Loucy (cell line): ENCODE measurements around the gene MARCHF9.

Experiments used
- H2AFZ ChIP-seq: fragments of 200-600 bp; sonication (generic); 2 replicates; pipeline ENCODE4 v1.6.0; 2016; ENCODE audit warnings: antibody characterized with exemption, mild to moderate bottlenecking, low read length, moderate library complexity
- H3F3A ChIP-seq: fragments of 200-600 bp; 2 replicates; pipeline ENCODE4 v1.6.0; 2016; ENCODE audit warnings: antibody characterized with exemption, low read depth, mild to moderate bottlenecking
- H3K27me3 ChIP-seq: fragments of 200-600 bp; sonication (generic); 2 replicates; pipeline ENCODE4 v1.6.1; 2014; ENCODE audit warnings: low read length, mild to moderate bottlenecking; ENCODE audit not compliant: insufficient read depth, poor library complexity, severe bottlenecking
- H3K36me3 ChIP-seq: fragments of 200-600 bp; sonication (generic); 2 replicates; pipeline ENCODE4 v1.6.1; 2016; ENCODE audit warnings: low read length; ENCODE audit not compliant: insufficient read depth
- H3K4me1 ChIP-seq: fragments of 200-600 bp; sonication (generic); 2 replicates; pipeline ENCODE4 v1.5.1; 2014; ENCODE audit warnings: low read length, mild to moderate bottlenecking; ENCODE audit not compliant: insufficient read depth, poor library complexity, severe bottlenecking
- H3K4me2 ChIP-seq: fragments of 200-600 bp; sonication (generic); 2 replicates; pipeline ENCODE4 v1.6.0; 2014; ENCODE audit warnings: antibody characterized with exemption, low read length, low read depth, mild to moderate bottlenecking; ENCODE audit not compliant: poor library complexity, severe bottlenecking
- H3K4me3 ChIP-seq: fragments of 200-600 bp; sonication (generic); 2 replicates; pipeline ENCODE4 v1.5.1; 2014; ENCODE audit warnings: low read length, mild to moderate bottlenecking, mixed read lengths; ENCODE audit not compliant: poor library complexity, severe bottlenecking
- H3K79me2 ChIP-seq: fragments of 200-600 bp; sonication (generic); 2 replicates; pipeline ENCODE4 v1.6.1; 2014; ENCODE audit warnings: low read length; ENCODE audit not compliant: insufficient read depth
- H3K9ac ChIP-seq: fragments of 200-600 bp; sonication (generic); 2 replicates; pipeline ENCODE4 v1.6.0; 2014; ENCODE audit warnings: mild to moderate bottlenecking, low read depth, low read length, moderate library complexity; ENCODE audit not compliant: poor library complexity, severe bottlenecking
- H3K9me2 ChIP-seq: fragments of 200-600 bp; sonication (generic); replicated peaks from 2 replicates; pipeline ENCODE4 v1.6.1; 2016; ENCODE audit warnings: low read depth, low read length, mixed read lengths
- H3K9me3 ChIP-seq: fragments of 200-600 bp; sonication (generic); 2 replicates; pipeline ENCODE4 v1.6.1; 2014; ENCODE audit warnings: mild to moderate bottlenecking, antibody characterized with exemption, low read length, low read depth; ENCODE audit not compliant: insufficient read depth
- H4K20me1 ChIP-seq: fragments of 200-600 bp; sonication (generic); 2 replicates; pipeline ENCODE4 v1.6.0; 2014; ENCODE audit warnings: antibody characterized with exemption, low read length, mild to moderate bottlenecking; ENCODE audit not compliant: insufficient read depth, poor library complexity, severe bottlenecking
- CTCF ChIP-seq: fragments of 200-600 bp; sonication (generic); conservative IDR thresholded peaks from 2 replicates; pipeline ENCODE4 v1.5.1; 2014; ENCODE audit warnings: mild to moderate bottlenecking, antibody characterized with exemption, low read length
- EZH2phosphoT487 ChIP-seq: fragments of 200-600 bp; IDR thresholded peaks from 2 replicates; pipeline ENCODE4 v1.6.1; 2018; ENCODE audit warnings: antibody characterized with exemption, mild to moderate bottlenecking, moderate library complexity, borderline replicate concordance

Gene MARCHF9

GRCh38 chr12:57751432-57751787 is 3.5 kb upstream of the MARCHF9 start:
- Histone ChIP-seq H3K36me3 (peaks cover 24% of the 10 kb centered on the region), H3K4me3 (peak overlapping the region; percentile 99), H3K27me3 (no peaks in the 10 kb centered on the region), H3K9me2 (no peaks in the 10 kb centered on the region), H3K79me2 (peaks cover 48% of the 10 kb centered on the region), H3F3A (peaks cover 7% of the 10 kb centered on the region), H3K4me1 (peaks cover 38% of the 10 kb centered on the region), H4K20me1 (peaks cover 31% of the 10 kb centered on the region), H3K4me2 (peak overlapping the region; percentile 93), H3K9me3 (no peaks in the 10 kb centered on the region), H3K9ac (peak overlapping the region; percentile 99), H2AFZ (peak overlapping the region; percentile 88; the same call in 1 of the 2 replicates)
- no peak for TF ChIP-seq EZH2phosphoT487
- TF ChIP-seq CTCF = no peak

- Histone ChIP-seq H3K36me3 (peaks cover 20% of the 10 kb centered on the region), H3K9ac (peak within 1 kb of the TSS; percentile 99), H2AFZ (peak within 1 kb of the TSS; percentile 88), H3K9me2 (no peaks in the 10 kb centered on the region), H4K20me1 (peaks cover 37% of the 10 kb centered on the region), H3K79me2 (peaks cover 54% of the 10 kb centered on the region), H3K27me3 (no peaks in the 10 kb centered on the region), H3K4me1 (peaks cover 41% of the 10 kb centered on the region), H3K9me3 (no peaks in the 10 kb centered on the region), H3F3A (peaks cover 7% of the 10 kb centered on the region), H3K4me3 (peak within 1 kb of the TSS; percentile 99), H3K4me2 (peak within 1 kb of the TSS; percentile 93)
- TF ChIP-seq CTCF (no peak), EZH2phosphoT487 (no peak)
These were observed 2.9 kb upstream of the MARCHF9 start, which contains the start of gene CDK4 for GRCh38 chr12:57751788-57752667. TSS of gene CDK4 (minus strand) at chr12:57752310. CDS start at chr12:57751717, 593 bp downstream.

- peaks cover 38% of the 10 kb centered on the region for H4K20me1 ChIP-seq
- H3K9me3 ChIP-seq = no peaks in the 10 kb centered on the region
- peak overlapping the region; percentile 82 for H3K4me2 ChIP-seq
- TF ChIP-seq EZH2phosphoT487 (no peak), CTCF (no peak)
- H3K4me3 ChIP-seq = peak overlapping the region; percentile 64
- peaks cover 7% of the 10 kb centered on the region for H3F3A ChIP-seq
- H3K79me2 ChIP-seq = peaks cover 54% of the 10 kb centered on the region
- peaks cover 14% of the 10 kb centered on the region for H3K36me3 ChIP-seq
- H3K9me2 ChIP-seq = no peaks in the 10 kb centered on the region
- peak overlapping the region; percentile 33 for H3K9ac ChIP-seq
- peak overlapping the region; percentile 33; the same call in 1 of the 2 replicates for H2AFZ ChIP-seq
- no peaks in the 10 kb centered on the region for H3K27me3 ChIP-seq
- peaks cover 41% of the 10 kb centered on the region for H3K4me1 ChIP-seq
These were observed 2.3 kb upstream of the MARCHF9 start for GRCh38 chr12:57752668-57753000.
